Brain microvascular endothelial cell (primary cell): ENCODE results near the gene TEAD2.
"Not testable (repeated sequence)": the region's sequence is repeated elsewhere in the genome, so short reads cannot be mapped to it uniquely, and the experiment has no call there.

Experiments used
- DNase-seq: peaks from one replicate; pipeline ENCODE4 v3.0.0-alpha.2; 2020
- H3K27ac ChIP-seq: fragments of 250-450 bp; sonication (Bioruptor Pico); 2 replicates; pipeline ENCODE4 v1.5.1; 2020; ENCODE audit warnings: mild to moderate bottlenecking, moderate library complexity
- H3K27me3 ChIP-seq: fragments of 250-450 bp; sonication (Bioruptor Pico); replicated peaks from 2 replicates; pipeline ENCODE4 v1.5.1; 2020; ENCODE audit warnings: mild to moderate bottlenecking
- H3K36me3 ChIP-seq: fragments of 250-450 bp; sonication (Bioruptor Pico); replicated peaks from 2 replicates; pipeline ENCODE4 v1.5.1; 2020; ENCODE audit warnings: mild to moderate bottlenecking
- H3K4me3 ChIP-seq: 2 replicates; pipeline ENCODE4 v1.5.1; 2011; ENCODE audit warnings: low read depth, mild to moderate bottlenecking, control low read depth, low read length, moderate library complexity
- in situ Hi-C: cut with HindIII; loops from 2 replicates; pipeline ENCODE4 v1.10.0; 2017; ENCODE audit warnings: low sequenced_read_pairs, low pct_ligation_motif_present
- TF ChIP-seq, protein P1 (sequence below): IDR thresholded peaks from 2 replicates; pipeline ENCODE4 v1.5.1; 2011; ENCODE audit warnings: low read depth, mild to moderate bottlenecking, moderate library complexity, low read length, control low read depth, inconsistent platforms; ENCODE audit errors: missing control alignments

TEAD2 gene

DNA sequence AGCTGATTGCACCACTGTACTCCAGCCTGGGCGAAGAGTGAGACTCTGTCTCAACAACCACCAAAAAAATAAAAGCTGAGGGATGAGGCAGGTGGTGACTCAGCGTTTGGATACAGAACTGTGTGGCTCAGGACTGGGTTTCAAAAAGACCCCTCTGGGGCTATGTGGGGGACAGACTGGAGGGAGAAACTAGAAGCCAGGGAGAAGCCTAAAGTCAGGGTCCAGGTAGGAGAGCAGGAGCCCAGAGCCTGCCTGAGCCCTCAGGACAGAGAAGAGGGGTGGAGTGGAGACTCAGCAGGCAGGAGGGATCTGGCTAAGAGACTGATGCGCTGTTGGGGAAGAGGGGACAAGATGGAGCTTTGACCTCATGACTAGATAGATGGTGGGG, 28.8 kb downstream of the TEAD2 start:
- in situ Hi-C loops: no loop called here
- no peaks in the 10 kb centered on the region for H3K27me3 ChIP-seq
- H3K36me3 ChIP-seq: no peaks in the 10 kb centered on the region
- H3K4me3 ChIP-seq: no peak overlapping the region
- no peak for DNase-seq
- TF ChIP-seq, protein P1, sequence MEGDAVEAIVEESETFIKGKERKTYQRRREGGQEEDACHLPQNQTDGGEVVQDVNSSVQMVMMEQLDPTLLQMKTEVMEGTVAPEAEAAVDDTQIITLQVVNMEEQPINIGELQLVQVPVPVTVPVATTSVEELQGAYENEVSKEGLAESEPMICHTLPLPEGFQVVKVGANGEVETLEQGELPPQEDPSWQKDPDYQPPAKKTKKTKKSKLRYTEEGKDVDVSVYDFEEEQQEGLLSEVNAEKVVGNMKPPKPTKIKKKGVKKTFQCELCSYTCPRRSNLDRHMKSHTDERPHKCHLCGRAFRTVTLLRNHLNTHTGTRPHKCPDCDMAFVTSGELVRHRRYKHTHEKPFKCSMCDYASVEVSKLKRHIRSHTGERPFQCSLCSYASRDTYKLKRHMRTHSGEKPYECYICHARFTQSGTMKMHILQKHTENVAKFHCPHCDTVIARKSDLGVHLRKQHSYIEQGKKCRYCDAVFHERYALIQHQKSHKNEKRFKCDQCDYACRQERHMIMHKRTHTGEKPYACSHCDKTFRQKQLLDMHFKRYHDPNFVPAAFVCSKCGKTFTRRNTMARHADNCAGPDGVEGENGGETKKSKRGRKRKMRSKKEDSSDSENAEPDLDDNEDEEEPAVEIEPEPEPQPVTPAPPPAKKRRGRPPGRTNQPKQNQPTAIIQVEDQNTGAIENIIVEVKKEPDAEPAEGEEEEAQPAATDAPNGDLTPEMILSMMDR: no peak
- H3K27ac ChIP-seq: no peak overlapping the region

GRCh38 chr19:49332691-49333417, 29.4 kb downstream of the TEAD2 start:
- in situ Hi-C loops, H3K27ac ChIP-seq, DNase-seq, H3K4me3 ChIP-seq, H3K36me3 ChIP-seq, H3K27me3 ChIP-seq: not testable (repeated sequence)

- in situ Hi-C loops: no loop called here
- TF ChIP-seq, protein P1: no peak
- Histone ChIP-seq H3K27ac (no peak overlapping the region), H3K36me3 (no peaks in the 10 kb centered on the region), H3K27me3 (no peaks in the 10 kb centered on the region), H3K4me3 (no peak overlapping the region)
- peak; percentile 54 for DNase-seq
Measured at GRCh38 chr19:49331616-49332055, 30.6 kb downstream of the TEAD2 start.

GRCh38 chr19:49331187-49331586, 31.0 kb downstream of the TEAD2 start:
- H3K27me3 ChIP-seq, DNase-seq, H3K36me3 ChIP-seq, in situ Hi-C loops, H3K4me3 ChIP-seq, H3K27ac ChIP-seq: not testable (repeated sequence)

DNA sequence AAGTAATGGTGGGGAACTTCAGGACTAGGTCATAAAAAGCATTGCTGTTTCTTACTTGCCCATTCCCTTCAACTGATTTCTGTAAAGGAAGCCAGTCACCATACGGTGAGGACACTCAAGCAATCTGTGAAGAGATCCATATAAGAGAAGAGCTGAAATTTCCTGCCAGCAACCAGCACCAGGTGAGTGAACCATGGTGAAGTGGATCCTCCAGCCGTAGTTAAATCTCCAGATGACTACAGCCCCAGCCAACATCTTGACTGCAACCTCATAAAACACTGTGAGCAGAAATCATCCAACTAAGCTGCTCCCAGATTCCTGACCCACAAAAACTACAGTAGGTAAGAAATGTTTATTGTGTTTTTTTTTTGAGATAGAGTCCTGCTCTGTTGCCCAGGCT, 33.5 kb downstream of the TEAD2 start:
- no peak overlapping the region for H3K4me3 ChIP-seq
- H3K27me3 ChIP-seq: no peaks in the 10 kb centered on the region
- TF ChIP-seq, protein P1: no peak
- no peaks in the 10 kb centered on the region for H3K36me3 ChIP-seq
- in situ Hi-C loops: no loop called here
- no peak overlapping the region for H3K27ac ChIP-seq
- no peak for DNase-seq

DNA sequence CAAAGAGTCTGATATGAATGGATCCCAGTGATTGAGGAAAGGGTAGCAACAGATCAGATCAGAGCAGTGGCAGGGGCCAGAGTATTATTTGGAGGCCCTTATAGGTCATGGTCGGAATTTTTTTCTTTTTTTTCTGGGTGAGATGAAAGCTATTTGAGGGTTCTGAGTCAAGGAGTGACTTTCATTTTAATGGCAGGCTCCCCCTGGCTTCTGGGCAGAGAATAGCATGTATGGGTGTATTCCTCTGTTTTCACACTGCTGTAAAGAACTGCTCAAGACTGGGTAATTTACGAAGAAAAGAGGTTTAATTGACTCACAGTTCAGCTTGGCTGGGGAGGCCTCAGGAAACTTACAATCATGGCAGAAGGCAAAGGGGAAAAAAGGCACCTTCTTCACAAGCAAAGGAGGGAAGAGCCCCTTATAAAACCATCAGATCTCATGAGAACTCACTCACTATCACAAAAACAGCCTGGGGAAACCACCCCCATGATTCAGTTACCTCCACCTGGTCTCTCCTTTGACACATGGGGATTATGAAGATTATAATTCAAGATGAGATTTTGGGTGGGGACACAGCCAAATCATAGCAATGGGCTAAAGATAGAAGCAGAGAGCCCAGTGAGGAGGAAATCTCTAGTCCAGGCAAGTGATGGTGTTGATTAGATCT, 34.2 kb downstream of the TEAD2 start:
- TF ChIP-seq, protein P1: peak; percentile 81
- Histone ChIP-seq H3K27ac (no peak overlapping the region), H3K4me3 (no peak overlapping the region), H3K27me3 (no peaks in the 10 kb centered on the region), H3K36me3 (no peaks in the 10 kb centered on the region)
- DNase-seq: peak; percentile 20
- in situ Hi-C loops: no loop called here
